SH-SY5Y (cell line): ENCODE measurements around the gene BCL2A1.

Source experiments
- GATA2 ChIP-seq: IDR thresholded peaks from 2 replicates; pipeline ENCODE4 v1.6.1; 2011; ENCODE audit warnings: mild to moderate bottlenecking, low read depth, low read length
- GATA3 ChIP-seq: IDR thresholded peaks from 2 replicates; pipeline ENCODE4 v1.6.1; 2011; ENCODE audit warnings: low read depth, mild to moderate bottlenecking, low read length, moderate library complexity

The BCL2A1 gene

GRCh38 chr15:79919749-79920511, 51.1 kb downstream of the BCL2A1 start:
- TF ChIP-seq GATA3 (no peak), GATA2 (no peak)

- TF ChIP-seq GATA3, result no peak
- TF ChIP-seq GATA2, result no peak
Measured at GRCh38 chr15:79919090-79919748, 51.8 kb downstream of the BCL2A1 start.

GRCh38 chr15:79918278-79918677, 52.7 kb downstream of the BCL2A1 start:
- TF ChIP-seq GATA2 (no peak), GATA3 (no peak)

GRCh38 chr15:79916502-79917132, 54.4 kb downstream of the BCL2A1 start:
- TF ChIP-seq GATA2, result no peak
- no peak for TF ChIP-seq GATA3

- TF ChIP-seq GATA3, result no peak
- TF ChIP-seq GATA2, result no peak
Measured at GRCh38 chr15:79914728-79915127, 56.3 kb downstream of the BCL2A1 start.
